ENCODE data around the gene PTHLH. TPM values are rescaled to one million over a fixed set of nuclear protein-coding genes. Genes with fewer than 3 reads are reported as not detected.

Gene PTHLH
- total RNA-seq, 1 experiment from 2014 or later, result not detected

DNA sequence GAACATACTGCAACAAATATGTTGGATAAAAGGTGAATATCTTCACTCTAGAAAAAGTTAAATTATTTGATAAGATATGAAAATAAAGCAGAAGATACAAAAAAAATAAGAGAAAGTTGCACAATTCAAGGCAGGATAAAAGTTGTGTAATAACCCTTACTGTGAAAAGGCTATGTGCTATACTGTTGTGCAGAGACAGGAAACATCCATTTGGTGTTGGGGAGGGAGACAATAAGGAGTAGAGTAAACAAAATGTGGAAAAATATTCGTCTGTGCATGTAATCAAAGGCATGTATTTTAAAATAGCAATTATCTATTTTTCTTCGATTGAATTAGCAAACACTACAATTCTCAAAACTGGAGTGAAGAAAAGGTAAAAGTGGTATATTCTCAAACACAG, 34.8 kb downstream of the PTHLH start (continued):
- TF ChIP-seq, protein P1, sequence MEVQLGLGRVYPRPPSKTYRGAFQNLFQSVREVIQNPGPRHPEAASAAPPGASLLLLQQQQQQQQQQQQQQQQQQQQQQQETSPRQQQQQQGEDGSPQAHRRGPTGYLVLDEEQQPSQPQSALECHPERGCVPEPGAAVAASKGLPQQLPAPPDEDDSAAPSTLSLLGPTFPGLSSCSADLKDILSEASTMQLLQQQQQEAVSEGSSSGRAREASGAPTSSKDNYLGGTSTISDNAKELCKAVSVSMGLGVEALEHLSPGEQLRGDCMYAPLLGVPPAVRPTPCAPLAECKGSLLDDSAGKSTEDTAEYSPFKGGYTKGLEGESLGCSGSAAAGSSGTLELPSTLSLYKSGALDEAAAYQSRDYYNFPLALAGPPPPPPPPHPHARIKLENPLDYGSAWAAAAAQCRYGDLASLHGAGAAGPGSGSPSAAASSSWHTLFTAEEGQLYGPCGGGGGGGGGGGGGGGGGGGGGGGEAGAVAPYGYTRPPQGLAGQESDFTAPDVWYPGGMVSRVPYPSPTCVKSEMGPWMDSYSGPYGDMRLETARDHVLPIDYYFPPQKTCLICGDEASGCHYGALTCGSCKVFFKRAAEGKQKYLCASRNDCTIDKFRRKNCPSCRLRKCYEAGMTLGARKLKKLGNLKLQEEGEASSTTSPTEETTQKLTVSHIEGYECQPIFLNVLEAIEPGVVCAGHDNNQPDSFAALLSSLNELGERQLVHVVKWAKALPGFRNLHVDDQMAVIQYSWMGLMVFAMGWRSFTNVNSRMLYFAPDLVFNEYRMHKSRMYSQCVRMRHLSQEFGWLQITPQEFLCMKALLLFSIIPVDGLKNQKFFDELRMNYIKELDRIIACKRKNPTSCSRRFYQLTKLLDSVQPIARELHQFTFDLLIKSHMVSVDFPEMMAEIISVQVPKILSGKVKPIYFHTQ (CRISPR knock-in tag; IDR thresholded peaks at IDR 0.05), result no peak
- TF ChIP-seq RELA (CRISPR knock-in tag; IDR thresholded peaks at IDR 0.05; ENCODE audit: borderline replicate concordance) (no peak), AFF4 (CRISPR knock-in tag; IDR thresholded peaks at IDR 0.05; ENCODE audit: borderline replicate concordance) (no peak)
- TF ChIP-seq, protein P2, sequence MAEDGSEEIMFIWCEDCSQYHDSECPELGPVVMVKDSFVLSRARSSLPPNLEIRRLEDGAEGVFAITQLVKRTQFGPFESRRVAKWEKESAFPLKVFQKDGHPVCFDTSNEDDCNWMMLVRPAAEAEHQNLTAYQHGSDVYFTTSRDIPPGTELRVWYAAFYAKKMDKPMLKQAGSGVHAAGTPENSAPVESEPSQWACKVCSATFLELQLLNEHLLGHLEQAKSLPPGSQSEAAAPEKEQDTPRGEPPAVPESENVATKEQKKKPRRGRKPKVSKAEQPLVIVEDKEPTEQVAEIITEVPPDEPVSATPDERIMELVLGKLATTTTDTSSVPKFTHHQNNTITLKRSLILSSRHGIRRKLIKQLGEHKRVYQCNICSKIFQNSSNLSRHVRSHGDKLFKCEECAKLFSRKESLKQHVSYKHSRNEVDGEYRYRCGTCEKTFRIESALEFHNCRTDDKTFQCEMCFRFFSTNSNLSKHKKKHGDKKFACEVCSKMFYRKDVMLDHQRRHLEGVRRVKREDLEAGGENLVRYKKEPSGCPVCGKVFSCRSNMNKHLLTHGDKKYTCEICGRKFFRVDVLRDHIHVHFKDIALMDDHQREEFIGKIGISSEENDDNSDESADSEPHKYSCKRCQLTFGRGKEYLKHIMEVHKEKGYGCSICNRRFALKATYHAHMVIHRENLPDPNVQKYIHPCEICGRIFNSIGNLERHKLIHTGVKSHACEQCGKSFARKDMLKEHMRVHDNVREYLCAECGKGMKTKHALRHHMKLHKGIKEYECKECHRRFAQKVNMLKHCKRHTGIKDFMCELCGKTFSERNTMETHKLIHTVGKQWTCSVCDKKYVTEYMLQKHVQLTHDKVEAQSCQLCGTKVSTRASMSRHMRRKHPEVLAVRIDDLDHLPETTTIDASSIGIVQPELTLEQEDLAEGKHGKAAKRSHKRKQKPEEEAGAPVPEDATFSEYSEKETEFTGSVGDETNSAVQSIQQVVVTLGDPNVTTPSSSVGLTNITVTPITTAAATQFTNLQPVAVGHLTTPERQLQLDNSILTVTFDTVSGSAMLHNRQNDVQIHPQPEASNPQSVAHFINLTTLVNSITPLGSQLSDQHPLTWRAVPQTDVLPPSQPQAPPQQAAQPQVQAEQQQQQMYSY (CRISPR knock-in tag; IDR thresholded peaks at IDR 0.05), result no peak

DNA sequence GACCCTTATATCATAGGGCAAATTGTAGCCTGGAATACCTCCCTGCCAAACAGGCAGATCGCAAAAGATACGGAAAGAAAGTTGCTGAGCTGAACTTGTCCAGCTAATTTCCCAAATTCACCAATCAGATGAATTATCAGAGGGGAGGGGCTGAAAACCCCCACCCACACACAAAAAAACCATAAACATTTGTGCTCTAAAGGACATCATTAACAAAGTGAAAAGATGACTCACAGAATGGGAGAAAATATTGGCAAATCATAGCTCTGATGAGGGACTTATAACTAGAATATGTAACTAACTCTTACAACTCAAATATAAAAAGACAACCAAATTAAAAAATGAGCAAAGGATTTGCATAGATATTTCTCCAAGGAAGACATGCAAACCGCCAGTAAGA, 36.3 kb downstream of the PTHLH start:
- no peak for TF ChIP-seq ZSCAN18 (CRISPR knock-in tag; IDR thresholded peaks at IDR 0.05)
- no peak for TF ChIP-seq NFE2L1 (CRISPR knock-in tag; IDR thresholded peaks at IDR 0.05)
- no peak for TF ChIP-seq STAT6 (CRISPR knock-in tag; conservative IDR thresholded peaks at IDR 0.05; ENCODE audit: low read depth)
- no peak for TF ChIP-seq ETV6 (CRISPR knock-in tag; IDR thresholded peaks at IDR 0.05)
- no peak for TF ChIP-seq PRRX2 (CRISPR knock-in tag; IDR thresholded peaks at IDR 0.05)
- TF ChIP-seq, protein P3, sequence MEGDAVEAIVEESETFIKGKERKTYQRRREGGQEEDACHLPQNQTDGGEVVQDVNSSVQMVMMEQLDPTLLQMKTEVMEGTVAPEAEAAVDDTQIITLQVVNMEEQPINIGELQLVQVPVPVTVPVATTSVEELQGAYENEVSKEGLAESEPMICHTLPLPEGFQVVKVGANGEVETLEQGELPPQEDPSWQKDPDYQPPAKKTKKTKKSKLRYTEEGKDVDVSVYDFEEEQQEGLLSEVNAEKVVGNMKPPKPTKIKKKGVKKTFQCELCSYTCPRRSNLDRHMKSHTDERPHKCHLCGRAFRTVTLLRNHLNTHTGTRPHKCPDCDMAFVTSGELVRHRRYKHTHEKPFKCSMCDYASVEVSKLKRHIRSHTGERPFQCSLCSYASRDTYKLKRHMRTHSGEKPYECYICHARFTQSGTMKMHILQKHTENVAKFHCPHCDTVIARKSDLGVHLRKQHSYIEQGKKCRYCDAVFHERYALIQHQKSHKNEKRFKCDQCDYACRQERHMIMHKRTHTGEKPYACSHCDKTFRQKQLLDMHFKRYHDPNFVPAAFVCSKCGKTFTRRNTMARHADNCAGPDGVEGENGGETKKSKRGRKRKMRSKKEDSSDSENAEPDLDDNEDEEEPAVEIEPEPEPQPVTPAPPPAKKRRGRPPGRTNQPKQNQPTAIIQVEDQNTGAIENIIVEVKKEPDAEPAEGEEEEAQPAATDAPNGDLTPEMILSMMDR (IDR thresholded peaks at IDR 0.05), result no peak
- no peak for TF ChIP-seq NR1H2 (CRISPR knock-in tag; IDR thresholded peaks at IDR 0.05)
- TF ChIP-seq, protein P4, sequence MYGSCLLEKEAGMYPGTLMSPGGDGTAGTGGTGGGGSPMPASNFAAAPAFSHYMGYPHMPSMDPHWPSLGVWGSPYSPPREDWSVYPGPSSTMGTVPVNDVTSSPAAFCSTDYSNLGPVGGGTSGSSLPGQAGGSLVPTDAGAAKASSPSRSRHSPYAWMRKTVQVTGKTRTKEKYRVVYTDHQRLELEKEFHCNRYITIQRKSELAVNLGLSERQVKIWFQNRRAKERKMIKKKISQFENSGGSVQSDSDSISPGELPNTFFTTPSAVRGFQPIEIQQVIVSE (CRISPR knock-in tag; IDR thresholded peaks at IDR 0.05; ENCODE audit: borderline replicate concordance), result no peak
- no peak for TF ChIP-seq TP53 (CRISPR knock-in tag; IDR thresholded peaks at IDR 0.05)
- no peak for TF ChIP-seq OVOL2 (CRISPR knock-in tag; IDR thresholded peaks at IDR 0.05; ENCODE audit: borderline replicate concordance)
- TF ChIP-seq ZNF317 (CRISPR knock-in tag; IDR thresholded peaks at IDR 0.05; ENCODE audit: borderline replicate concordance, low read depth), result no peak
- no peak for TF ChIP-seq ZNF396 (CRISPR knock-in tag; IDR thresholded peaks at IDR 0.05; ENCODE audit: borderline replicate concordance)
- TF ChIP-seq TEAD1 (CRISPR knock-in tag; IDR thresholded peaks at IDR 0.05), result no peak
- TF ChIP-seq, protein P5, sequence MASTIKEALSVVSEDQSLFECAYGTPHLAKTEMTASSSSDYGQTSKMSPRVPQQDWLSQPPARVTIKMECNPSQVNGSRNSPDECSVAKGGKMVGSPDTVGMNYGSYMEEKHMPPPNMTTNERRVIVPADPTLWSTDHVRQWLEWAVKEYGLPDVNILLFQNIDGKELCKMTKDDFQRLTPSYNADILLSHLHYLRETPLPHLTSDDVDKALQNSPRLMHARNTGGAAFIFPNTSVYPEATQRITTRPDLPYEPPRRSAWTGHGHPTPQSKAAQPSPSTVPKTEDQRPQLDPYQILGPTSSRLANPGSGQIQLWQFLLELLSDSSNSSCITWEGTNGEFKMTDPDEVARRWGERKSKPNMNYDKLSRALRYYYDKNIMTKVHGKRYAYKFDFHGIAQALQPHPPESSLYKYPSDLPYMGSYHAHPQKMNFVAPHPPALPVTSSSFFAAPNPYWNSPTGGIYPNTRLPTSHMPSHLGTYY (CRISPR knock-in tag; IDR thresholded peaks at IDR 0.05), result no peak
- Mint-ChIP-seq H3K36me3 (no peaks in the 10 kb centered on the region), H3K27ac (no peak overlapping the region), H3K9me3 (peaks cover 6% of the 10 kb centered on the region), H3K27me3 (ENCODE audit: low read depth) (no peaks in the 10 kb centered on the region), H3K4me1 (no peaks in the 10 kb centered on the region), H3K4me3 (no peak overlapping the region)
- ATAC-seq, result no peak
- POLR2A ChIA-PET, result no interaction called here
- CTCF ChIA-PET, result interaction anchor here (1.8 kb wide), 1 partner anchor 115 kb away, joined by 5 read pairs; no protein-coding TSS in a partner anchor
- DNase-seq (ENCODE audit: low spot score), result no peak
